K562 (cell line): Measurements from ENCODE around the gene EML6. TPM values are rescaled to one million over a fixed set of nuclear protein-coding genes. Genes with fewer than 3 reads are reported as not detected.

Source experiments
- ATAC-seq: fragments of 200-7000 bp; cut with Tn5 transposase; 3 replicates; pipeline ENCODE4 v1.9.1; 2020; ENCODE audit warnings: moderate library complexity
- BruUV-seq: library from RNA; stranded (reverse); fragments of 400-500 nt; replicated peaks from 2 replicates; lab custom pipeline; 2021; lab: Mats Ljungman, UMichigan
- CTCF ChIA-PET: fragments of 300-600 bp; formaldehyde crosslinking; extraction: SDS; loops from one replicate; lab custom pipeline; 2021; ENCODE audit warnings: low intra/inter-chr PET ratio; lab: Yijun Ruan, JAX
- POLR2A ChIA-PET: fragments of 300-600, 350-650 bp; sonication (Branson Sonifier 250); formaldehyde crosslinking; extraction: SDS; loops from one replicate; lab custom pipeline; 2021; ENCODE audit warnings: antibody characterized with exemption, inconsistent platforms; lab: Yijun Ruan, JAX
- DNase-seq, 4 experiments: peaks; one replicate each; pipeline versions ENCODE4 v3.0.0 to v3.0.0-alpha.2; 2011 to 2018; ENCODE audit warnings: low spot score in 3 of 4, mixed read lengths in 3 of 4; ENCODE audit errors: extremely low read depth in 1 of 4
- FAIRE-seq: peaks from 2 replicates; lab custom pipeline; 2011; peaks lifted over from hg19 to GRCh38; lab: Jason Lieb, UNC
- H2AFZ ChIP-seq: 2 replicates; pipeline ENCODE4 v1.6.0; 2011; ENCODE audit warnings: low read depth, low read length, control low read depth, inconsistent platforms
- H3K27ac ChIP-seq: fragments of 200-600 bp; 3 replicates; pipeline ENCODE4 v1.8.0; 2011; ENCODE audit warnings: low read depth, mild to moderate bottlenecking, control low read depth, inconsistent platforms, low read length, moderate library complexity, mixed read lengths; ENCODE audit errors: extremely low read depth
- H3K27me3 ChIP-seq, 2 experiments: fragments of 300-600 bp in 1 of 2; 2 replicates in 1 of 2; 3 replicates in 1 of 2; pipeline versions ENCODE4 v1.6.0 to v1.8.0; 2011; ENCODE audit warnings: inconsistent platforms in 2 of 2, low read length in 2 of 2, mild to moderate bottlenecking in 1 of 2, mixed read lengths in 1 of 2, moderate library complexity in 1 of 2; ENCODE audit not compliant: control insufficient read depth in 2 of 2, insufficient read depth in 2 of 2
- H3K36me3 ChIP-seq: fragments of 300-600 bp; 3 replicates; pipeline ENCODE4 v1.8.0; 2011; ENCODE audit warnings: mild to moderate bottlenecking, low read length, inconsistent platforms; ENCODE audit not compliant: control insufficient read depth, insufficient read depth
- H3K4me1 ChIP-seq, 2 experiments: fragments of 200-600 bp in 1 of 2; replicated peaks in 1 of 2; 2 replicates in 1 of 2; 3 replicates in 1 of 2; pipeline versions ENCODE4 v1.5.1 to v1.8.0; 2011; ENCODE audit warnings: inconsistent platforms in 2 of 2, low read length in 2 of 2, mild to moderate bottlenecking in 1 of 2, mixed read lengths in 1 of 2, moderate library complexity in 1 of 2; ENCODE audit not compliant: control insufficient read depth in 2 of 2, insufficient read depth in 2 of 2
- H3K4me2 ChIP-seq: 2 replicates; pipeline ENCODE4 v1.6.1; 2011; ENCODE audit warnings: low read length, control low read depth, inconsistent platforms, mixed read lengths; ENCODE audit not compliant: insufficient read depth
- H3K4me3 ChIP-seq: fragments of 200-600 bp; sonication (generic), shearing (Covaris generic); 2 replicates; pipeline ENCODE4 v1.5.1; 2016; ENCODE audit warnings: control low read depth, inconsistent platforms
- H3K79me2 ChIP-seq: fragments of 200-600 bp; 3 replicates; pipeline ENCODE4 v1.8.0; 2011; ENCODE audit warnings: low read length, inconsistent platforms; ENCODE audit not compliant: control insufficient read depth, insufficient read depth
- H3K9ac ChIP-seq, 2 experiments: 2 replicates each; pipeline versions ENCODE4 v1.6.0 to v1.6.1; 2011; ENCODE audit warnings: low read depth in 2 of 2, low read length in 2 of 2, control low read depth in 1 of 2, inconsistent platforms in 1 of 2, mild to moderate bottlenecking in 1 of 2, mixed read lengths in 1 of 2; ENCODE audit not compliant: insufficient read depth in 1 of 2
- H3K9me1 ChIP-seq: one replicate; pipeline ENCODE4 v1.6.0; 2011; ENCODE audit warnings: inconsistent platforms, mild to moderate bottlenecking, low read length, moderate library complexity; ENCODE audit not compliant: control insufficient read depth, insufficient read depth
- H3K9me3 ChIP-seq: replicated peaks from 2 replicates; pipeline ENCODE4 v1.5.1; 2011; ENCODE audit warnings: low read depth, low read length, inconsistent platforms; ENCODE audit not compliant: control insufficient read depth, insufficient read depth
- H4K20me1 ChIP-seq: replicated peaks from 2 replicates; pipeline ENCODE4 v1.6.1; 2011; ENCODE audit warnings: low read length, inconsistent platforms, mixed read lengths; ENCODE audit not compliant: control insufficient read depth, insufficient read depth
- CXXC5 ChIP-seq: fragments of 250-450 bp; sonication (Bioruptor Pico); IDR thresholded peaks from 2 replicates; pipeline ENCODE4 v1.8.0; 2022; ENCODE audit warnings: inconsistent platforms, mild to moderate bottlenecking, moderate library complexity
- MLX ChIP-seq, 2 experiments: fragments of 450-650 bp in 1 of 2; sonication (generic) in 1 of 2; formaldehyde crosslinking; conservative IDR thresholded peaks; 2 replicates each; pipeline versions ENCODE4 v1.4.0 to v1.8.1; 2020 to 2022; ENCODE audit warnings: mild to moderate bottlenecking in 1 of 2, missing genetic modification reagents in 1 of 2
- NFXL1 ChIP-seq: fragments of 450-650 bp; formaldehyde crosslinking; IDR thresholded peaks from 2 replicates; pipeline ENCODE4 v1.4.0; 2021; ENCODE audit warnings: mild to moderate bottlenecking
- RFX7 ChIP-seq: fragments of 250-450 bp; sonication (Bioruptor Pico); IDR thresholded peaks from 2 replicates; pipeline ENCODE4 v1.5.1; 2021; ENCODE audit warnings: mild to moderate bottlenecking
- ZNF174 ChIP-seq: fragments of 250-450 bp; sonication (Bioruptor Pico); IDR thresholded peaks from 2 replicates; pipeline ENCODE4 v1.4.0; 2020; ENCODE audit warnings: mild to moderate bottlenecking
- ZNF551 ChIP-seq: fragments of 250-450 bp; sonication (Bioruptor Pico); IDR thresholded peaks from 2 replicates; pipeline ENCODE4 v1.5.0; 2021; ENCODE audit warnings: mild to moderate bottlenecking, moderate library complexity
- ZNF584 ChIP-seq: fragments of 200-800 bp; sonication (Bioruptor generic); IDR thresholded peaks from 2 replicates; pipeline ENCODE4 v1.6.1; 2016; ENCODE audit warnings: low read depth, mild to moderate bottlenecking, missing genetic modification characterization, missing compliant biosample characterization
- WGBS: fragments of 100-300 bp; shearing (Covaris generic); methylation state at CpG from one replicate; pipeline ENCODE4 v1.1.6; 2016; ENCODE audit warnings: low coverage, mixed read lengths; ENCODE audit not compliant: insufficient coverage; ENCODE audit errors: missing lambda C conversion rate; 5-methylcytosine and 5-hydroxymethylcytosine counted together
- in situ Hi-C: fragments of 300-500 bp; cut with MboI; formaldehyde crosslinking; loops from 4 replicates; pipeline ENCODE4 v1.15.0; 2018; ENCODE audit warnings: inconsistent platforms, mixed read lengths
- intact Hi-C: fragments of 100-400 bp; cut with micrococcal nuclease; formaldehyde crosslinking; loops from 2 replicates; pipeline ENCODE4 v1.14.2; 2022
- polyA plus RNA-seq, 8 experiments: library from polyadenylated mRNA; depleted of rRNA in 4 of 8; stranded (reverse) in 5 of 8; unstranded in 3 of 8; fragments of >200 nt; fragmentation: Nextera tagmentation in 2 of 8; fragmentation: Illumina TruSeq in 1 of 8; extraction: Ambion mirVana in 2 of 8; extraction: Trizol in 1 of 8; gene quantifications; 2 replicates each; pipeline versions ENCODE4 v1.2.1 to v1.2.3, GENCODE V29; 2011 to 2014; ENCODE audit warnings: inconsistent platforms in 1 of 8, missing spikeins in 1 of 8
- total RNA-seq, 7 experiments: library from RNA; depleted of rRNA in 6 of 7; stranded (reverse); fragments of >200 nt in 6 of 7; fragmentation: Illumina TruSeq in 2 of 7; extraction: Trizol in 2 of 7; gene quantifications; 2 replicates each; pipeline versions ENCODE4 v1.2.1 to v1.2.3, GENCODE V29; 2011 to 2021; ENCODE audit warnings: low replicate concordance in 1 of 7

EML6 gene
- total and polyA plus RNA-seq, 9 of the 15 experiments (the other 6 are each of a cell fraction or from before 2014, with no cell fraction given), result 0.07 to 0.56 (median 0.25) TPM

GRCh38 chr2:54915101-54915500 is 191.6 kb downstream of the EML6 start:
- BruUV-seq, result no TSS peak
- in situ Hi-C loops, result no loop called here
- no peak overlapping the region for H3K4me3 ChIP-seq
- H3K9me1 ChIP-seq, result no peaks in the 10 kb centered on the region
- H3K4me2 ChIP-seq, result no peak overlapping the region
- ATAC-seq (no peak), FAIRE-seq (no peak)
- no peaks in the 10 kb centered on the region for H3K36me3 ChIP-seq
- TF ChIP-seq MLX (CRISPR knock-in tag; conservative IDR thresholded peaks at IDR 0.05) (no peak), ZNF584 (CRISPR knock-in tag) (no peak), ZNF551 (CRISPR knock-in tag) (no peak), ZNF174 (no peak), CXXC5 (CRISPR knock-in tag) (no peak), NFXL1 (CRISPR knock-in tag) (no peak), RFX7 (CRISPR knock-in tag) (no peak)
- TF ChIP-seq, all 486 proteins: peak for 0
- ChIA-PET CTCF (no interaction called here), POLR2A (no interaction called here)
- H3K4me1 ChIP-seq, result no peaks in the 10 kb centered on the region
- intact Hi-C loops, result no loop called here
- H2AFZ ChIP-seq, result no peak overlapping the region
- no peaks in the 10 kb centered on the region; a peak in 1 of 5 replicates for H3K27me3 ChIP-seq
- H3K9me3 ChIP-seq, result no peaks in the 10 kb centered on the region
- WGBS, result 14% methylated on average over 4 of the region's 4 CpGs
- no peaks in the 10 kb centered on the region for H4K20me1 ChIP-seq
- no peak overlapping the region for H3K27ac ChIP-seq
- H3K9ac ChIP-seq, result no peak overlapping the region
- DNase-seq, result no peak
- H3K79me2 ChIP-seq, result no peaks in the 10 kb centered on the region
